HG02970 (cell line): ENCODE data around the gene PTGDR2.

Source experiments
- ATAC-seq: cut with Tn5 transposase; IDR thresholded peaks from one replicate; pipeline ENCODE4 v1.9.1; 2021; ENCODE audit warnings: mild to moderate bottlenecking, moderate library complexity, moderate number of reproducible peaks; ENCODE audit not compliant: unreplicated experiment, low FRiP score

Gene PTGDR2

DNA sequence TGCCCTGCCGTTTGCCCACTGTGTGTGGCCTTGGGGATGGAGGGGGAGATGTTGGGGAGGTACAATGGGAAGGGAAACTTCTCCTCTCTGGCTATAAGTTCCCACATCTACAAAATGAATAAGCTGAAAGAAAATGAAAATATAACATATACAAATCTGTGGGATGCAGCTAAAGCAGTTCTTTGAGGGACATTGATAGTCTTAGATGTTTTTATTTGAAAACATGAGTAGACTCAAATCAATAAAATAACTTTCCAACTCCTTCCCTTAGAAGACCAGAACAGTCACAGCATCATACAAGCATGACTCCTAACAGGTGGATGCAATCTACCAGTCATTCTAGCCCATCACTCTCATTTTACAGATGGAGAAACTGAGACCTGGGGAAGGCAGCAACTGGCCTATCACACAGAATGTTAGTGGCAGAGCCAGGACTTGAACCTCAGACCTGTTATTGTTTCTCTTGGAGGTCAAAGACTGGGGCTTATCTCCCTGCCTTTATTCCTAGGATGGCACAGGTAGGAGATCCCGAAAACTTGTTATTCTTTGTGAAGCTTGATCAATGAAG is 39.1 kb downstream of the PTGDR2 start:
- no peak for ATAC-seq

DNA sequence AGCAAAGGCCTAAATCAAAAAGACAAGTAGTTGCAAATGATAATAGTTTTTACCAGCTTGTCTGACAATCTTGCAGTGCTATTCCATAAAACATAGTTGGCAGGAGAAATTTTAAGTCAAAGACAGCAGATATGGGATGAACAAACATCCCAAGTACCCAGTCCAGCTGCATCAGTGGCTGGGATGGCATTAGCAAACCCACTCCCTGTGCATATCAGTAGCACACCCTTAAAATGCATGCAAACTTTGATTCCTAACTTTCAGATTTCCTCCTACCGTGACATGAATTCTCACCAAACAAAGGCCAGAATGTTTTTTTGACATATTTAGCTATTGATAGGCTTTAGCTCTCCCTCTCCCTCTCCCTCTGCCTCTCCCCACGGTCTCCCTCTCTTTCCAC is 41.6 kb downstream of the PTGDR2 start:
- no peak for ATAC-seq

DNA sequence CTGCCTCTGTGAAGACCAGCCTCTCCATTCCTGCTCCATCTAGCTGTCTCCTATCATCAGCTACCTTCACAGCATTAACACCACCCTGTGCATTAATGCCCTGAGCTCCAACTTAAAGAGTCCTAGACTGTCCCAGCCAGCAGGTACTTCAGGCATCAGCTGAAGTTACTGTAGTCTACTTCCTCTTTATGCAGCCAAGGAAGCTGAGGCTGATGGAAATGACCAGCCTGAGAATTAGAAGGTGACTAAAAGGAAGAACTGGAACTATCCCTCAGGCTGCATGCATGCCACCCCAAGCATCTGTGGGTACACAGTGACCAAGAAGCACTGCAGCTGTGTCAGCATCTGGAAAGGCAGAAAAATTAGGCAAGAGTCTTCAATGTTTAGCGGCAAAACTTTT is 42.4 kb downstream of the PTGDR2 start:
- no peak for ATAC-seq

DNA sequence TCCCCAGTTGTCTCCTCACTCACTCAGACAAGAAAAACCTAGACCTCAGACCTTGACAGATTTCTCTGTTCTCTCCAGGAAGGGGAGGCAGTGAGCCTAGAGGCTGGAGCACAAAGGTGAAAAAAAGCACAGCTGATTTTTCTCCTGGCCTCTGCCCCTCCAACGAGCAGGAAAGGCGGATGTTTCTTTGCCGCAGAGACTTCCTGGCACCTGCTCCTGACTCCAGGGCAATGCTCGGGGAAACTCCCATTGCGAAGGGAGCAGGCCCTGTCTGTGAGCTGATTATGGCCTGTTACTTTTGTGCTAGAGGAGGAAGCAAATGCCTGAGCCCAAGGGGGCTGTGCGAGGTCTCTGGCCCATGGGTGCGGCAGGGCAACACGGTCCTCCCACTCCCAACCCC is 45.2 kb downstream of the PTGDR2 start:
- ATAC-seq: no peak

DNA sequence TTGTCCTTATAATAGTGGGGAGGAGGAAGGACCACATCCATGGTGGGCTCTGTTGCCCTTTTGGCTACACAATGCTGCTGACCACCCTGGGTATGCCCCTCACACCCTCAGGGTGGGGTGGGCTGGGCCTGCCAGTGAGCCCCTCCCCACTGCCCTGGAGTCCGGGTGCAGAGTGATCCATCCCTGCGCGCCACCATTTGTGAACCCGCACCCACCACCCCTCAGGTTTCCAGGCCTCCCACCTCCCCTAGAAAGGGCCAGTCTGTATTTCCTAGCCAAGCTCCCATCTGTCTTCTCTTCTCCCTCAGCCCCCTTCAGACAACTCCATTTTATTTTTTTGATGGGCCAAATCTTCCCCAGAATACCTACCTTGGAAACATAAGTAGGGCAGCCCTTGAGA is 45.6 kb downstream of the PTGDR2 start:
- ATAC-seq: no peak

DNA sequence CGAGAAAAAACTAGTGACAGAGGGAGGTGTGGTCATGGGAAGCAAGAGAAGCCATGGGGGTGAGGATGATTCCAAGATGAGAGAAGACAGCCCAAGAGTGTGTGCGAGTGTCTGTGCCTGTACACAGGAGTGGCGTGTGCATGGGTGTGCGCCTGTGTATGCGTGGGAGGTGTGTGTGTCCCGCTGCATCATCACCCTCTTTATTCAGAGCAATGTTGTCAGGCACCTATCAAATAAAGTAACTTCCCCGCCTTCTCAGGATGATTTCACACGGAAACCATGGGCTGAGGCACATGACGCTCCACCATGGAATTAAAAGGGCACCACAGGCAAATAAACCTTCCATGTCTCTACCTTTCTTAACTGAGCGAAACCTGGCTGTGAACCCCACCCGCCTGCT is 46.1 kb downstream of the PTGDR2 start:
- ATAC-seq: no peak

DNA sequence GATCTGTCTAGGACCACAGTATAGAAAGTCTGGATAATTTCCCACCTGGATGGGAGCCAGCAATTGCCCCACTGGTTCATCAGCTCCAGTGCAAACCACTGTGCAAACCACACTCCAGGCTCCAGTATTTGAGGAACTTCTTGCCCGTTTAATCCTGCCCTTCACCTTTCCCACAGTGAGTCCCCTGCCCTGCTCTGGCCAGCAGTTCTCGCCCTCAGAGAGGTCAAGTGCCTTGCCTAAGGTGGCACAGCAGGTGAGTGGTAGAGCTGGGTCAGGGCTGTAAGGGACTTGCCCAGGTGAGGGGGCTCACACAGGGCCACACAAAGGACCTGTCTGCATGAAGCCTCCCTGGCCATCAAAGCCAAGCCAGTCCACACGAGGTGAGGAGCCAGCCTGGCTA is 46.5 kb downstream of the PTGDR2 start:
- no peak for ATAC-seq

DNA sequence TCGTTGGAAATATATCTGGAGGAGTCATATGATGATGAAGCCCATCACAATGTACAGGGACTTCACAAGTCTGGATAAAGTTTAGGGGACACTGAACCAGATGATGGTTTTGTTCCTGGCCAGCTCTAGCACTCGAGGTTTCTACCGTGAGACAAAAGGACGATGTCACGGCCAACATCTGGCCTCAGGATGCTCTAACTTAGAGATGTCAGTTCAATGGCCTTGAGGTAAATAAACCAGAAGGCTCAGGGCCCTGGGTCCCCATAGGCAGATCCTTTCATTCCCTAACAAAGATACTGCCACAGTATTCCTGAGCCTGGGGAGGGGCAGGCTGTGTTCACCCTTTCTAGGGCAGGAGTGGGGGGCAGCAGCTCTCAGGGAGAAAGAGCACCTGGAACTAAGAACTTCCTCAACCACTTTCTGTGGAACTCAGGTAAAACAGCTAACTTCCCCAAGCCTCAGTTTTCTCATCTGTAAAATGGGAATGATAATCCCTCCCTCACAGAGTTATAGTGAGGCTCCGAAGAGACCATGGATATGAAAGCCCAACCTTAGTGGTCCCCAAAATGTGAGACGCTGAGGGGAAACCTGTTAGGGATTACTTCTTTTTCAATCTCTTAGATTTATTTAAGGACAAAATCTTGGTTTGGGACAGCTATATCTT is 52.3 kb downstream of the PTGDR2 start:
- ATAC-seq: no peak

DNA sequence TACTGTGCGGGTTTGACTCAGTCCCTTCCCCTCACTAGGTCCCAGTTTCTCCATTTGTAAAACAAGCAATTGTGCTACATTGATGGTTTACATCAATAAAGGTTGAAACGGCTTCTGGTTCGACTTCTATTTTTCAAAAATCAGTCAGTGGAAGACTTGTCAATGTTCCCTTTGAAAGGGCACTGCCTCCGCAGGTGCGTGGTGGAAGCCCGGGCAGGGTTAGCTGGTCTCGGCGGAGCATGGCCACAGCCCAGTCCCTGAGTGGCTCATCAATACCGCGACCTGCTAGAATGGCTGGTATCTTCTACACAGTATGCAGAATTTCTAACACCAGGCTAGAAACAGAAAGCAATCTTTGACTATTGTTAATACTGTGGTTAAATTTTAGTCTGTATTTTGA is 54.6 kb downstream of the PTGDR2 start:
- no peak for ATAC-seq
